SH-SY5Y (cell line): ENCODE data around the gene CPEB1.

Experiments used
- GATA2 ChIP-seq: IDR thresholded peaks from 2 replicates; pipeline ENCODE4 v1.6.1; 2011; ENCODE audit warnings: mild to moderate bottlenecking, low read depth, low read length
- GATA3 ChIP-seq: IDR thresholded peaks from 2 replicates; pipeline ENCODE4 v1.6.1; 2011; ENCODE audit warnings: low read depth, mild to moderate bottlenecking, low read length, moderate library complexity

GRCh38 chr15:82664021-82664420 lies 16.9 kb upstream of the CPEB1 start:
- TF ChIP-seq GATA2 = no peak
- no peak for TF ChIP-seq GATA3
